ENCODE measurements around the gene MAP7D2. TPM values are rescaled to one million over a fixed set of nuclear protein-coding genes. Genes with fewer than 3 reads are reported as not detected.
"Not testable (repeated sequence)": the region's sequence is repeated elsewhere in the genome, so short reads cannot be mapped to it uniquely, and the experiment has no call there.

MAP7D2 gene
- total RNA-seq, 4 donors from 2014 or later: 0.22 to 0.27 TPM; not detected in 2

GRCh38 chrX:20129547-20129946, 12.8 kb upstream of the MAP7D2 start:
- Histone ChIP-seq H3K27me3 (no peaks in the 10 kb centered on the region), H3K27ac (no peak overlapping the region), H3K36me3 (peaks cover 24 to 42% of the 10 kb centered on the region in 2 donors), H3K4me1 (no peaks in the 10 kb centered on the region), H3K9me3 (no peaks in the 10 kb centered on the region), H3K4me3 (replicated peaks in 1 of 3) (no peak overlapping the region)
- intact Hi-C loops (cut with DNase I): no loop called here
- 89 to 94% methylated on average over 1 of the region's 1 CpG for WGBS, 2 donors
- TF ChIP-seq CTCF (IDR thresholded peaks at IDR 0.05) (no peak), POLR2A (IDR thresholded peaks at IDR 0.05) (no peak)
- no peak for DNase-seq

GRCh38 chrX:20128670-20129069, 12.0 kb upstream of the MAP7D2 start:
- Histone ChIP-seq H3K9me3 (no peaks in the 10 kb centered on the region), H3K27ac (no peak overlapping the region), H3K4me1 (no peaks in the 10 kb centered on the region), H3K36me3 (peaks cover 18 to 35% of the 10 kb centered on the region in 2 donors), H3K4me3 (replicated peaks in 1 of 3) (no peak overlapping the region), H3K27me3 (no peaks in the 10 kb centered on the region)
- no peak for TF ChIP-seq CTCF (IDR thresholded peaks at IDR 0.05)
- TF ChIP-seq POLR2A (IDR thresholded peaks at IDR 0.05): no peak
- no peak for DNase-seq
- intact Hi-C loops (cut with DNase I): no loop called here
- WGBS, 2 donors: 70 to 78% methylated on average over 4 of the region's 4 CpGs

- intact Hi-C loops (cut with DNase I): not testable (repeated sequence)
- WGBS, 2 donors: 5 to 19% methylated on average over 3 of the region's 3 CpGs
- H3K36me3 ChIP-seq: peaks cover 6 to 25% of the 10 kb centered on the region in 2 donors
Measured at GRCh38 chrX:20127440-20127839, 10.7 kb upstream of the MAP7D2 start.

GRCh38 chrX:20126833-20127232, 10.1 kb upstream of the MAP7D2 start:
- H3K9me3 ChIP-seq; H3K27me3 ChIP-seq; H3K27ac ChIP-seq; DNase-seq; intact Hi-C loops (cut with DNase I); H3K4me1 ChIP-seq; H3K4me3 ChIP-seq (replicated peaks in 1 of 3): not testable (repeated sequence)
- 78 to 100% methylated on average over 1 of the region's 1 CpG for WGBS, 2 donors
- peaks cover 2 to 20% of the 10 kb centered on the region in 2 donors for H3K36me3 ChIP-seq

More at GRCh38 chrX:20127440-20127839, 10.7 kb upstream of the MAP7D2 start:
- H3K27me3 ChIP-seq; H3K27ac ChIP-seq; H3K4me3 ChIP-seq (replicated peaks in 1 of 3); H3K9me3 ChIP-seq; DNase-seq; H3K4me1 ChIP-seq: not testable (repeated sequence)
- peak in 1 of 6 experiments; percentile 29 for TF ChIP-seq CTCF (IDR thresholded peaks at IDR 0.05)

GRCh38 chrX:20124964-20125363, 8.3 kb upstream of the MAP7D2 start:
- no peak for TF ChIP-seq CTCF (IDR thresholded peaks at IDR 0.05)
- TF ChIP-seq POLR2A (IDR thresholded peaks at IDR 0.05): no peak
- Histone ChIP-seq H3K4me3 (replicated peaks in 1 of 3) (no peak overlapping the region), H3K9me3 (no peaks in the 10 kb centered on the region), H3K4me1 (no peaks in the 10 kb centered on the region), H3K27ac (no peak overlapping the region), H3K36me3 (peaks cover 0 to 8% of the 10 kb centered on the region in 2 donors), H3K27me3 (no peaks in the 10 kb centered on the region)
- intact Hi-C loops (cut with DNase I): no loop called here
- DNase-seq: no peak
